ENCODE data around the gene ABHD13.

The ABHD13 gene

DNA sequence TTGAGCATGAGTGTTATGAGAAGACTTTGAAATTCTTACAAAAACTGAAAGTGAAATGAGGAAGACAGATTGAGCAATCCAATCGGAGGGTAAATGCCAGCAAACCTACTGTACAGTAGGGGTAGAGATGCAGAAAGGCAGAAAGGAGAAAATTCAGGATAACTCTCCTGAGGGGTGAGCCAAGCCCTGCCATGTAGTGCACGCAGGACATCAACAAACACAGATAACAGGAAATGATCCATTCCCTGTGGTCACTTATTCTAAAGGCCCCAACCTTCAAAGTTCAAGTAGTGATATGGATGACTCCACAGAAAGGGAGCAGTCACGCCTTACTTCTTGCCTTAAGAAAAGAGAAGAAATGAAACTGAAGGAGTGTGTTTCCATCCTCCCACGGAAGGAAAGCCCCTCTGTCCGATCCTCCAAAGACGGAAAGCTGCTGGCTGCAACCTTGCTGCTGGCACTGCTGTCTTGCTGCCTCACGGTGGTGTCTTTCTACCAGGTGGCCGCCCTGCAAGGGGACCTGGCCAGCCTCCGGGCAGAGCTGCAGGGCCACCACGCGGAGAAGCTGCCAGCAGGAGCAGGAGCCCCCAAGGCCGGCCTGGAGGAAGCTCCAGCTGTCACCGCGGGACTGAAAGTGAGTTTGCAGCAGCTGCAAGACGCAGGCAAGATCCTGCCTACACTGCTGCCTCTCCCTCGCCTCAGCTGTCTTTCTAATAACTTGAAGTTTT lies 51.6 kb downstream of the ABHD13 start, which contains the start of gene TNFSF13B:
TNFSF13B (plus strand) TSS at position 118 of the 728 bp plus-strand sequence; CDS start at position 296, 178 bp downstream.
- H3K27ac ChIP-seq (replicated peaks; ENCODE audit: low read length): no peak within 1 kb of the TSS
- H2BK120ac ChIP-seq (ENCODE audit: low read depth, low read length): no peak within 1 kb of the TSS
- no peaks in the 10 kb centered on the region for H3K27me3 ChIP-seq (ENCODE audit: control insufficient read depth in 3 of 3, insufficient read depth in 3 of 3, low read depth in 1 of 3, low read length in 3 of 3)
- H2AFZ ChIP-seq (ENCODE audit: low read length): peak within 1 kb of the TSS; percentile 70
- no peak for DNase-seq (ENCODE audit: low spot score)
- no peak within 1 kb of the TSS for H4K8ac ChIP-seq (ENCODE audit: low read depth, low read length)
- H3K18ac ChIP-seq (ENCODE audit: low read length): no peak within 1 kb of the TSS
- no peak within 1 kb of the TSS for H4K91ac ChIP-seq (ENCODE audit: low read depth, low read length, poor library complexity)
- H3K4me3 ChIP-seq (ENCODE audit: low read length in 2 of 2): no peak within 1 kb of the TSS
- no peak within 1 kb of the TSS for H3K4me2 ChIP-seq (ENCODE audit: insufficient read depth, low read length, poor library complexity, severe bottlenecking)
- H3K79me1 ChIP-seq (ENCODE audit: low read depth, low read length): no peaks in the 10 kb centered on the region
- no peak within 1 kb of the TSS for H3K4ac ChIP-seq (ENCODE audit: low read length)
- H3K4me1 ChIP-seq (ENCODE audit: control insufficient read depth in 2 of 2, insufficient read depth in 1 of 2, low read depth in 1 of 2, low read length in 2 of 2): peaks cover 0 to 2% of the 10 kb centered on the region in 2 donors
- no peak within 1 kb of the TSS for H3K14ac ChIP-seq (ENCODE audit: low read length)
- no peak within 1 kb of the TSS for H2BK12ac ChIP-seq (ENCODE audit: low read length)
- H3K36me3 ChIP-seq (replicated peaks in 1 of 2; ENCODE audit: control insufficient read depth in 2 of 2, insufficient read depth in 2 of 2, low read length in 2 of 2): no peaks in the 10 kb centered on the region
- WGBS, 2 donors (ENCODE audit: extremely low coverage in 2 of 2, insufficient read length in 2 of 2, insufficient replicate concordance in 1 of 2): no CpG with 5 or more reads among the region's 16 CpGs
- no peak within 1 kb of the TSS for H2BK5ac ChIP-seq (ENCODE audit: low read length)
- H3K9ac ChIP-seq (ENCODE audit: low read depth, low read length, poor library complexity): peak within 1 kb of the TSS; percentile 55
- no peak within 1 kb of the TSS for H2AK5ac ChIP-seq (ENCODE audit: low read depth, low read length)
- no peaks in the 10 kb centered on the region for H3K9me3 ChIP-seq (replicated peaks in 1 of 2; ENCODE audit: control insufficient read depth in 2 of 2, insufficient read depth in 1 of 2, low read depth in 1 of 2, low read length in 2 of 2)
- H3K23ac ChIP-seq (ENCODE audit: low read depth, low read length, poor library complexity): no peak within 1 kb of the TSS
- no peak within 1 kb of the TSS for H2BK15ac ChIP-seq (ENCODE audit: low read length)

DNA sequence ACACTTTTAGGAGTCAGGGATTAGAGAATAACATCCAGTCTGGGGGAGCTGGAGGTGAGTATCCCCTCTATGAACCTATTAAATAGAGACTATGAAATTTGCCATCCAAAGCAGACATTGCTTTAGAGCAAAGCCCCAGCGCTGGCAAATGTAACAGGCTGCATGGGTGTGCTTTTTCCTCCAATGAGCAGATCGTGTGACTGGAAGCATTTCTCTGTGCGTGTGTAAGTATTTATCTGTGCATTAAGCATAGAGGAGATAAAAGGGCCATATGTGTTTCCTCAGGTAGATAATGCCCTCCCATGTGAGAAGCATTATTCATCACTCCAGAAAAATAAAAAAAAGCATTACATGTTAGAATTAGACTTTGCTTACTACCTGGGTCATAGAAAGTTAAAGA lies 52.2 kb downstream of the ABHD13 start:
- Histone ChIP-seq H3K4me3 (ENCODE audit: low read length in 2 of 2) (no peak overlapping the region), H3K4me2 (ENCODE audit: insufficient read depth, low read length, poor library complexity, severe bottlenecking) (no peak overlapping the region), H3K9ac (ENCODE audit: low read depth, low read length, poor library complexity) (no peak overlapping the region), H3K9me3 (replicated peaks in 1 of 2; ENCODE audit: control insufficient read depth in 2 of 2, insufficient read depth in 1 of 2, low read depth in 1 of 2, low read length in 2 of 2) (no peaks in the 10 kb centered on the region), H2BK120ac (ENCODE audit: low read depth, low read length) (no peak overlapping the region), H2BK12ac (ENCODE audit: low read length) (no peak overlapping the region), H3K4me1 (ENCODE audit: control insufficient read depth in 2 of 2, insufficient read depth in 1 of 2, low read depth in 1 of 2, low read length in 2 of 2) (peaks cover 0 to 2% of the 10 kb centered on the region in 2 donors), H3K4ac (ENCODE audit: low read length) (no peak overlapping the region), H2BK15ac (ENCODE audit: low read length) (no peak overlapping the region), H3K27me3 (ENCODE audit: control insufficient read depth in 3 of 3, insufficient read depth in 3 of 3, low read depth in 1 of 3, low read length in 3 of 3) (no peaks in the 10 kb centered on the region), H2BK5ac (ENCODE audit: low read length) (no peak overlapping the region), H3K18ac (ENCODE audit: low read length) (no peak overlapping the region), H3K36me3 (replicated peaks in 1 of 2; ENCODE audit: control insufficient read depth in 2 of 2, insufficient read depth in 2 of 2, low read length in 2 of 2) (no peaks in the 10 kb centered on the region), H3K23ac (ENCODE audit: low read depth, low read length, poor library complexity) (no peak overlapping the region), H4K8ac (ENCODE audit: low read depth, low read length) (no peak overlapping the region), H4K91ac (ENCODE audit: low read depth, low read length, poor library complexity) (no peak overlapping the region), H2AFZ (ENCODE audit: low read length) (peak overlapping the region; percentile 70), H3K14ac (ENCODE audit: low read length) (no peak overlapping the region), H2AK5ac (ENCODE audit: low read depth, low read length) (no peak overlapping the region), H3K27ac (replicated peaks; ENCODE audit: low read length) (no peak overlapping the region), H3K79me1 (ENCODE audit: low read depth, low read length) (no peaks in the 10 kb centered on the region)
- no peak for DNase-seq (ENCODE audit: low spot score)
- no CpG with 5 or more reads among the region's 3 CpGs for WGBS, 2 donors (ENCODE audit: extremely low coverage in 2 of 2, insufficient read length in 2 of 2, insufficient replicate concordance in 1 of 2)

DNA sequence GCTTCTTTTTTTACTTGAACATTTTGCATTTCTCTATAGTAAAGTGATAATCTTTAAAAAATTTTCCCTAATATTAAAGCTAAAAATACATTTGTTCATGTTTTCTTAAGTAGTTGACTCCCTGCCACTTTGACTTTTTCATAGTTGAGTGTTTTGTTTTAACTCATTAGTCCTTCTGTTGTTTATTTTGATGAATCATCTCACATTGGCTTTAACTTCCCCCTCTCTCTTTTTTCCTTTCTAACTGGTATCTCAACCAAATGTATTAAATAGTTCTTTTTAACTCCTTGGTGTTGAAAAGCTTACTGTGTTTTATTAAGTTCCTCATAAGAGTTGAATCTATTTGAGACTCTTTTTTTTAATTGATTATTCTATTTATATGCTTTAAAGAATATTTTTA lies 54.1 kb downstream of the ABHD13 start:
- Histone ChIP-seq H2BK120ac (ENCODE audit: low read depth, low read length) (no peak overlapping the region), H3K14ac (ENCODE audit: low read length) (no peak overlapping the region), H2AK5ac (ENCODE audit: low read depth, low read length) (no peak overlapping the region), H3K36me3 (replicated peaks in 1 of 2; ENCODE audit: control insufficient read depth in 2 of 2, insufficient read depth in 2 of 2, low read length in 2 of 2) (no peaks in the 10 kb centered on the region), H3K27me3 (ENCODE audit: control insufficient read depth in 3 of 3, insufficient read depth in 3 of 3, low read depth in 1 of 3, low read length in 3 of 3) (no peaks in the 10 kb centered on the region), H4K8ac (ENCODE audit: low read depth, low read length) (no peak overlapping the region), H2BK15ac (ENCODE audit: low read length) (no peak overlapping the region), H2BK12ac (ENCODE audit: low read length) (no peak overlapping the region), H2BK5ac (ENCODE audit: low read length) (no peak overlapping the region), H3K4ac (ENCODE audit: low read length) (no peak overlapping the region), H3K79me1 (ENCODE audit: low read depth, low read length) (no peaks in the 10 kb centered on the region), H3K27ac (replicated peaks; ENCODE audit: low read length) (no peak overlapping the region), H3K23ac (ENCODE audit: low read depth, low read length, poor library complexity) (no peak overlapping the region), H2AFZ (ENCODE audit: low read length) (no peak overlapping the region), H3K4me1 (ENCODE audit: control insufficient read depth in 2 of 2, insufficient read depth in 1 of 2, low read depth in 1 of 2, low read length in 2 of 2) (peaks cover 0 to 2% of the 10 kb centered on the region in 2 donors), H3K18ac (ENCODE audit: low read length) (no peak overlapping the region), H3K9me3 (replicated peaks in 1 of 2; ENCODE audit: control insufficient read depth in 2 of 2, insufficient read depth in 1 of 2, low read depth in 1 of 2, low read length in 2 of 2) (no peaks in the 10 kb centered on the region), H3K4me2 (ENCODE audit: insufficient read depth, low read length, poor library complexity, severe bottlenecking) (no peak overlapping the region), H3K9ac (ENCODE audit: low read depth, low read length, poor library complexity) (no peak overlapping the region), H3K4me3 (ENCODE audit: low read length in 2 of 2) (no peak overlapping the region), H4K91ac (ENCODE audit: low read depth, low read length, poor library complexity) (no peak overlapping the region)
- no peak for DNase-seq (ENCODE audit: low spot score)

DNA sequence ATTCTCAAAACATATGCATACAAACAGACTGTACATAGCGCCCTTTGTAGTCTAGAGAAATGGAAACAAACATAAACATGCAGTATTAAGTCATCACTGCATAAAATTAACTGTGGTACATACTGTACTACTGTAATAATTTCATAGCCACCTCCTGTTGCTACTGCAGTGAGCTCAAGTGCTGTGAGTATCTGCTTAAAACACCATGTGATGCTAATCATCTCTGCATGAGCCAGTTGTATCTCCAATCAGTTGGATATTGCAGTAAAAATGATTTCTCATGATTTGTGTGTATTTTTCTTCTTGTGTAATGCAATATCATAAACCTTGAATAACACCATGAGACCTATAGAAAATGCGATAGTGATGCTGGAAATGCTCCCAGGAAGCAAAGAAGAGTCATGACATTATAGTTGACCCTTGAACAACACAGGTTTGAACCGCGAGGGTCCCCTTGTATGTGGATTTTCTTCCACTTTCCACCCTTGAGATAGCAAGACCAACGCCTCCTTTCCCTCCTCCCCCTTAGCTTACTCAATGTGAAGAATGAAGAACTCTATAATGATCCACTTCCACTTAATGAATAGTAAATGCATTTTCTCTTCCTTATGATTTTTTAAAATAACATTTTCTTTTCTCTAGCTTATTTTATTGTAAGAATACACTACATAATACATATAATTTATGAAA lies 55.4 kb downstream of the ABHD13 start:
- Histone ChIP-seq H2BK5ac (ENCODE audit: low read length) (no peak overlapping the region), H4K91ac (ENCODE audit: low read depth, low read length, poor library complexity) (no peak overlapping the region)

More for the DNA sequence above, 55.4 kb downstream of the ABHD13 start:
- Histone ChIP-seq H3K79me1 (ENCODE audit: low read depth, low read length) (no peaks in the 10 kb centered on the region), H2BK120ac (ENCODE audit: low read depth, low read length) (no peak overlapping the region), H3K36me3 (replicated peaks in 1 of 2; ENCODE audit: control insufficient read depth in 2 of 2, insufficient read depth in 2 of 2, low read length in 2 of 2) (no peaks in the 10 kb centered on the region), H3K14ac (ENCODE audit: low read length) (no peak overlapping the region), H4K8ac (ENCODE audit: low read depth, low read length) (no peak overlapping the region), H3K27me3 (ENCODE audit: control insufficient read depth in 3 of 3, insufficient read depth in 3 of 3, low read depth in 1 of 3, low read length in 3 of 3) (no peaks in the 10 kb centered on the region), H2AFZ (ENCODE audit: low read length) (no peak overlapping the region), H3K23ac (ENCODE audit: low read depth, low read length, poor library complexity) (no peak overlapping the region), H3K4me1 (ENCODE audit: control insufficient read depth in 2 of 2, insufficient read depth in 1 of 2, low read depth in 1 of 2, low read length in 2 of 2) (peaks cover 0 to 2% of the 10 kb centered on the region in 2 donors), H3K4me3 (ENCODE audit: low read length in 2 of 2) (no peak overlapping the region), H3K9me3 (replicated peaks in 1 of 2; ENCODE audit: control insufficient read depth in 2 of 2, insufficient read depth in 1 of 2, low read depth in 1 of 2, low read length in 2 of 2) (no peaks in the 10 kb centered on the region), H3K4me2 (ENCODE audit: insufficient read depth, low read length, poor library complexity, severe bottlenecking) (no peak overlapping the region), H2BK12ac (ENCODE audit: low read length) (no peak overlapping the region), H2BK15ac (ENCODE audit: low read length) (no peak overlapping the region), H3K27ac (replicated peaks; ENCODE audit: low read length) (no peak overlapping the region), H3K9ac (ENCODE audit: low read depth, low read length, poor library complexity) (no peak overlapping the region), H3K4ac (ENCODE audit: low read length) (no peak overlapping the region), H2AK5ac (ENCODE audit: low read depth, low read length) (no peak overlapping the region), H3K18ac (ENCODE audit: low read length) (no peak overlapping the region)
- no CpG with 5 or more reads among the region's 5 CpGs for WGBS, 2 donors (ENCODE audit: extremely low coverage in 2 of 2, insufficient read length in 2 of 2, insufficient replicate concordance in 1 of 2)
- no peak for DNase-seq (ENCODE audit: low spot score)

All from neuronal stem cell (in vitro differentiated cells).